GM12878 (cell line): Measurements from ENCODE around the gene PGRMC1. TPM values are rescaled to one million over a fixed set of nuclear protein-coding genes. Genes with fewer than 3 reads are reported as not detected.

Source experiments
- ATAC-seq: fragments of 200-7000 bp; cut with Tn5 transposase; 3 replicates; pipeline ENCODE4 v1.9.1; 2020; ENCODE audit warnings: mild to moderate bottlenecking, moderate library complexity
- BruUV-seq: library from RNA; stranded (reverse); fragments of 400-500 nt; replicated peaks from 2 replicates; lab custom pipeline; 2021; lab: Mats Ljungman, UMichigan
- CTCF ChIA-PET: fragments of 300-600 bp; sonication (Branson Sonifier 250); formaldehyde crosslinking; extraction: SDS; loops from one replicate; lab custom pipeline; 2021; ENCODE audit warnings: inconsistent platforms; lab: Yijun Ruan, JAX
- POLR2A ChIA-PET: fragments of 350-600 bp; formaldehyde crosslinking; extraction: SDS; loops from one replicate; lab custom pipeline; 2021; ENCODE audit warnings: inconsistent platforms; lab: Charles Lee
- RAD21 ChIA-PET: fragments of 300-600 bp; sonication (Branson Sonifier 250); formaldehyde crosslinking; loops from one replicate; lab custom pipeline; 2023; ENCODE audit warnings: antibody characterized with exemption; ENCODE audit not compliant: unreplicated experiment; lab: Charles Lee
- SMC1A ChIA-PET: fragments of 300-600 bp; sonication (Branson Sonifier 250); formaldehyde crosslinking; loops from one replicate; lab custom pipeline; 2023; ENCODE audit not compliant: unreplicated experiment, uncharacterized antibody; lab: Charles Lee
- DNase-seq: peaks from one replicate; pipeline ENCODE4 v3.0.0-alpha.2; 2011; ENCODE audit warnings: low read depth, low spot score
- FAIRE-seq: peaks from 3 replicates; lab custom pipeline; 2011; peaks lifted over from hg19 to GRCh38; lab: Jason Lieb, UNC
- H2AFZ ChIP-seq: 2 replicates; pipeline ENCODE4 v1.6.0; 2011; ENCODE audit warnings: low read depth, low read length, control low read depth; ENCODE audit not compliant: control insufficient read depth
- H3K27ac ChIP-seq: 2 replicates; pipeline ENCODE4 v1.5.1; 2011; ENCODE audit warnings: control low read depth; ENCODE audit not compliant: control insufficient read depth, insufficient read depth
- H3K27me3 ChIP-seq, 2 experiments: replicated peaks in 1 of 2; 2 replicates each; pipeline versions ENCODE4 v1.6.0 to v1.6.1; 2011; ENCODE audit warnings: low read length in 1 of 2; ENCODE audit not compliant: control insufficient read depth in 2 of 2, insufficient read depth in 2 of 2
- H3K36me3 ChIP-seq, 2 experiments: 2 replicates each; pipeline ENCODE4 v1.5.1; 2011; ENCODE audit warnings: low read length in 1 of 2; ENCODE audit not compliant: control insufficient read depth in 2 of 2, insufficient read depth in 2 of 2
- H3K4me1 ChIP-seq: 2 replicates; pipeline ENCODE4 v1.6.1; 2011; ENCODE audit warnings: mild to moderate bottlenecking, low read length, moderate library complexity, mixed read lengths; ENCODE audit not compliant: control insufficient read depth, insufficient read depth
- H3K4me2 ChIP-seq: 2 replicates; pipeline ENCODE4 v1.6.0; 2011; ENCODE audit warnings: control low read depth; ENCODE audit not compliant: control insufficient read depth, insufficient read depth
- H3K4me3 ChIP-seq: fragments of 200-600 bp; sonication (generic); 2 replicates; pipeline ENCODE4 v1.5.1; 2016
- H3K79me2 ChIP-seq: 2 replicates; pipeline ENCODE4 v1.6.0; 2011; ENCODE audit warnings: low read length; ENCODE audit not compliant: control insufficient read depth, insufficient read depth
- H3K9ac ChIP-seq: 2 replicates; pipeline ENCODE4 v1.8.0; 2011; ENCODE audit warnings: low read length, control low read depth, mixed read lengths; ENCODE audit not compliant: control insufficient read depth, insufficient read depth
- H3K9me3 ChIP-seq: replicated peaks from 3 replicates; pipeline ENCODE4 v1.5.1; 2011; ENCODE audit warnings: mild to moderate bottlenecking, low read length; ENCODE audit not compliant: control insufficient read depth, insufficient read depth
- H4K20me1 ChIP-seq: 2 replicates; pipeline ENCODE4 v1.6.0; 2011; ENCODE audit not compliant: control insufficient read depth, insufficient read depth
- E4F1 ChIP-seq: fragments of 450-650 bp; IDR thresholded peaks from 2 replicates; pipeline ENCODE4 v1.6.1; 2018; ENCODE audit warnings: borderline replicate concordance, mild to moderate bottlenecking; ENCODE audit not compliant: partially characterized antibody
- MEF2A ChIP-seq: IDR thresholded peaks from 2 replicates; pipeline ENCODE4 v1.6.1; 2011; ENCODE audit warnings: low read depth, mild to moderate bottlenecking, low read length, moderate library complexity; ENCODE audit not compliant: insufficient read depth
- PAX5 ChIP-seq: IDR thresholded peaks from 2 replicates; pipeline ENCODE4 v1.6.1; 2011; ENCODE audit warnings: low read depth, low read length, borderline replicate concordance
- SREBF2 ChIP-seq: IDR thresholded peaks from 2 replicates; pipeline ENCODE4 v1.6.1; 2012; ENCODE audit warnings: mild to moderate bottlenecking, low read length
- STAT3 ChIP-seq: IDR thresholded peaks from 2 replicates; pipeline ENCODE4 v1.6.1; 2011; ENCODE audit warnings: low read depth, low read length, improper control_type of control experiment
- YBX1 ChIP-seq: fragments of 450-650 bp; IDR thresholded peaks from 2 replicates; pipeline ENCODE4 v1.6.1; 2016; ENCODE audit warnings: antibody characterized with exemption
- WGBS: methylation state at CpG from one replicate; pipeline ENCODE4 v1.1.6; 2016; ENCODE audit warnings: low lambda C conversion rate; ENCODE audit not compliant: insufficient replicate concordance, insufficient coverage; ENCODE audit errors: missing lambda C conversion rate; 5-methylcytosine and 5-hydroxymethylcytosine counted together
- in situ Hi-C: fragments of 300-500 bp; cut with MboI; formaldehyde crosslinking; loops from 9 replicates; pipeline ENCODE4 v1.14.3; 2018; ENCODE audit warnings: mixed read lengths
- intact Hi-C: fragments of 100-400 bp; cut with micrococcal nuclease; formaldehyde crosslinking; loops from one replicate; pipeline ENCODE4 v1.14.2; 2022; ENCODE audit not compliant: unreplicated experiment
- polyA plus RNA-seq, 11 experiments: library from polyadenylated mRNA; depleted of rRNA in 4 of 11; unstranded in 6 of 11; stranded (reverse) in 5 of 11; fragments of >200 nt; fragmentation: Nextera tagmentation in 4 of 11; fragmentation: Illumina TruSeq in 1 of 11; extraction: Ambion mirVana in 4 of 11; extraction: Trizol in 1 of 11; gene quantifications; 1 replicate in 1 of 11; 2 replicates in 10 of 11; pipeline versions ENCODE4 v1.2.1 to v1.2.3, GENCODE V29; 2011 to 2016; ENCODE audit warnings: inconsistent platforms in 2 of 11, missing spikeins in 2 of 11, low read depth in 1 of 11
- total RNA-seq, 4 experiments: library from RNA; depleted of rRNA in 3 of 4; stranded (reverse); fragments of >200 nt in 3 of 4; fragmentation: Illumina TruSeq in 1 of 4; extraction: Trizol in 1 of 4; gene quantifications; 2 replicates each; pipeline versions ENCODE4 v1.2.1 to v1.2.3, GENCODE V29; 2013 to 2021

The PGRMC1 gene
- total and polyA plus RNA-seq, 10 of the 15 experiments (the other 5 are each of a cell fraction or from before 2014, with no cell fraction given): 13.6 to 60.9 (median 43.3) TPM

GRCh38 chrX:119201570-119201969 is 34.5 kb upstream of the PGRMC1 start:
- ChIA-PET SMC1A (no interaction called here), POLR2A (no interaction called here), CTCF (no interaction called here), RAD21 (no interaction called here)
- BruUV-seq: no TSS peak
- no peaks in the 10 kb centered on the region; a peak in 1 of 4 replicates for H3K27me3 ChIP-seq
- H3K4me2 ChIP-seq: no peak overlapping the region
- DNase-seq: no peak
- in situ Hi-C loops: no loop called here
- H3K9ac ChIP-seq: no peak overlapping the region
- WGBS: 42% methylated on average over 4 of the region's 4 CpGs
- H3K4me1 ChIP-seq: no peaks in the 10 kb centered on the region
- no peaks in the 10 kb centered on the region for H4K20me1 ChIP-seq
- no peak overlapping the region for H2AFZ ChIP-seq
- no peak for FAIRE-seq
- H3K9me3 ChIP-seq: no peaks in the 10 kb centered on the region
- no peak for TF ChIP-seq E4F1
- no peaks in the 10 kb centered on the region for H3K79me2 ChIP-seq
- no peaks in the 10 kb centered on the region for H3K36me3 ChIP-seq
- no peak for ATAC-seq
- intact Hi-C loops: no loop called here
- H3K27ac ChIP-seq: no peak overlapping the region
- H3K4me3 ChIP-seq: no peak overlapping the region

GRCh38 chrX:119206203-119206602 is 29.9 kb upstream of the PGRMC1 start:
- ChIA-PET POLR2A (no interaction called here), RAD21 (no interaction called here), CTCF (interaction anchor here (0.7 to 1.7 kb wide), 4 partner anchors 10 to 359 kb away, joined by 3 to 4 read pairs (median 3); no protein-coding TSS in a partner anchor), SMC1A (no interaction called here)
- Histone ChIP-seq H3K79me2 (no peaks in the 10 kb centered on the region), H3K9me3 (no peaks in the 10 kb centered on the region; the same call in 2 of the 3 replicates), H3K27ac (no peak overlapping the region), H3K4me2 (no peak overlapping the region), H3K36me3 (no peaks in the 10 kb centered on the region), H3K9ac (no peak overlapping the region), H4K20me1 (no peaks in the 10 kb centered on the region), H3K27me3 (no peaks in the 10 kb centered on the region; a peak in 1 of 4 replicates), H3K4me1 (no peaks in the 10 kb centered on the region), H2AFZ (no peak overlapping the region), H3K4me3 (no peak overlapping the region)
- TF ChIP-seq SREBF2 (no peak), YBX1 (no peak), MEF2A (no peak), STAT3 (no peak), PAX5 (no peak)
- FAIRE-seq (no peak), DNase-seq (no peak), ATAC-seq (no peak)
- intact Hi-C loops (no loop called here), in situ Hi-C loops (no loop called here)
- 19% methylated on average over 5 of the region's 5 CpGs for WGBS
- no TSS peak for BruUV-seq
